Activated CD8-positive, alpha-beta memory T cell treated with anti-CD3 and anti-CD28 coated beads for 1 hour (primary cell): ENCODE data around the gene MXRA8.

ENCODE experiments used
- DNase-seq, 2 donors: peaks; one replicate each; pipeline ENCODE4 v3.0.0-alpha.2; 2020; ENCODE audit warnings: low read depth in 1 of 2; ENCODE audit errors: extremely low read depth in 1 of 2

MXRA8 gene

DNA sequence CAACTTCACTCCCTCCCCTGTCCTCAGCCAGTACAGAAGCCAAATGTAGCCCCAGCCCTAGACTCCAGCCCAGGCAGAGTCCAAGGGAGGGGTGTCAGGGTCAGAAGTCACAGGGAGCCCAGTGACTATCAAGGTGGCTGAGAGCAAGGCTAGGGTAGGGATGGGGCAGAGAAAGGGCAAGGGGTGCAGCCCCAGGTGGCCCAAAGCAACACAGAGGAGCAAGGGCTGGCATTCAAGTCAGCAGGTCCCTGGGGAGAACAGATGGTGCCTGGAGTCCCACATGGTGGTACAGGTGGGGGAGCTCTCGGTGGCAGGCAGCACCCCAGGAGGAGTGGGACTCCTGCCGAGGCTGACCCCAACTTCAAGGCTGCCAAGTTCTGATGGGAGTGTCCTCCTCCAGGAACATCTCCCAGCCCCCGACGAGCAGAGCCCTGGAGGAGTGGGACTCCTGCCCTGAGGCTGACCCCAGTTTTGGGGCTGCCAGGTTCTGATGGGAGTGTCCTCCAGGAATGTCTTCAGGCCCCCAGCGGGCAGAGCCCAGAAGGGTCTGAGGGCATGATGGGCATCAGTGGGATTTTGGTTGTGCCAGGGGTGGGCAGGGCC is 5.5 kb downstream of the MXRA8 start:
- no peak for DNase-seq

DNA sequence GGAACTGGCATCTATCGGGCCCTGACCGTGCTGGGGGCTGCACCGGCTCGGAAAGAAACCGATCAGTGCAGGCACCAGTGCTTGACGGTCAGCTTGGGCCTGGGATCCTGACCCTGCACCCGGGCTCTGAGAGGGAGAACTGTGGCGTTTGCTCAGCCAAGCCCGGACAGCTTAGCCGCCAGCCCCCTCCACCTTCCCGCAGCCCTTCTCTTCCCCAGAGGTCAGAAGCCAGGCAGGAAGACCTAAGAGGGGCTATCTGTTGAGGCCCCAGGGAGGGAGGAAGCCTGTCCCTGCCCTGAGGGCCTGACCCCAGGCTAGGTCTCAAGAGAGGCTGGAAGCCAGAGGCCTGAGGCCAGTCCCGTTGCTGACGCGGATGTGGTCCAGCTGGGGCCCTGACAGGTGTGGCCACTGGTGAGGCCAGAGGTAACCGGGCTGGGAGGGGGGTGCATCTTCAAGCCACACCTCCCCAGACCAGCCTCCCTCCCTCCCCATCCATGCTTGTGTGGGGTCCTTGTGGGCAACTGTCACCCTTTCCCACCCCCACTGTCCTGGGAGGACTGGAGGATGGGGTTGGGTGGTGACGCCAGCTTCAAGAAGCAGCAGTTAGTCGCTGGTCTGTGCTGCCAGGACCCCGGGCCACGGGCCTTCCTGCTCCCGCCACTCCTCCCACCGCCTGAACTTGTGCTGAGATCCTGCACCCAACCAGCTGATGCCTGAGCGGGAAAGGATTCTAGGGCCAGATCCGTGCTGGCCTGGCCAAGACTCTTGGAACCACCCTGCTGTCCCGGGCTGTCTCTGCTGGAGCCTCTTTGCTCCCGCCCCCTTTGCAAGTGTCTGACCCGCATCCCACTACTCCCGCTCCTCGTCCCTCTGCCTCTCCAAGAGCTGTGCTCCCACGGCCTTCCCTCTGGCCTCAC is 6.6 kb downstream of the MXRA8 start:
- no peak for DNase-seq

DNA sequence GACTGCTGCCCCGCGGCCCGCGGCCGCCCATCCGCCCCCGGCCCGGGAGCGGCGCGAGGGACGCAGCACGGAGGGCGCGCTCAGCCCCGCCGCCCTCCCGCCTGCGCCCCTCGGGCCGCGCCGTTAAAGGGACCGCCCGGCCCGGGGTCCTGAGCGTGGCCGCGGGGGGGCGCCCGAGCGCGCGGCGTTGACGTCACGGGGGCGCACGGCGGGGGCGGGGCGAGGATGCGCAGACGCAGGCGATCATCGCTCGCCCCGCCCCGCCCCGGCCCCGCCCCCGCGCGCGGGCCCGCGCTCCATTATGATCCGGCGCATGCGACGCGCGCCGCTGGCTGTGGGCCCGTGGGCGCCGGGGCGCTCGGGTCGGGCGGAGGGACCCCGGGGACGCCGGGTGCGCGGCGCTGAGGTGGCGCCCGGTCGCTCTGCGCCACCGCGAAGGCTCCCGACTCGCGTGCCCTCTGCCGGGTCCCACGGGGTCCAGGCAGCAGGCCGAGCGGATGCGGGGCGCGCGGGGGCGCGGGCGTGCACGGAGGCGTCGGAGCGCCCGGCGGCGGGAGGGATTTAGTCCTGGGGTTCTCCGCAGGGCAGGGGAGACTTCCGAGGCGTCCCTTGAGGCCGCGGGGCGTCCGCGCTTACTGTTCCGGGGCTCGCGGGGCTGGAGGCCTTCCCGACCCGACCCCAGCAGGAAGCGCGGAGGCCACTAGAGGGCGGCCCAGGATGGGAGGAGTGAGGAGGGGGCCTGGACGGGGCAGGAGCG is 8.9 kb downstream of the MXRA8 start, which contains the start of gene DVL1:
TSS of gene DVL1 (minus strand) at position 163 of the 757 bp plus-strand sequence. CDS start 353 bp downstream, outside the sequence.
- DNase-seq = peak in 1 of 2 donors; percentile 64

DNA sequence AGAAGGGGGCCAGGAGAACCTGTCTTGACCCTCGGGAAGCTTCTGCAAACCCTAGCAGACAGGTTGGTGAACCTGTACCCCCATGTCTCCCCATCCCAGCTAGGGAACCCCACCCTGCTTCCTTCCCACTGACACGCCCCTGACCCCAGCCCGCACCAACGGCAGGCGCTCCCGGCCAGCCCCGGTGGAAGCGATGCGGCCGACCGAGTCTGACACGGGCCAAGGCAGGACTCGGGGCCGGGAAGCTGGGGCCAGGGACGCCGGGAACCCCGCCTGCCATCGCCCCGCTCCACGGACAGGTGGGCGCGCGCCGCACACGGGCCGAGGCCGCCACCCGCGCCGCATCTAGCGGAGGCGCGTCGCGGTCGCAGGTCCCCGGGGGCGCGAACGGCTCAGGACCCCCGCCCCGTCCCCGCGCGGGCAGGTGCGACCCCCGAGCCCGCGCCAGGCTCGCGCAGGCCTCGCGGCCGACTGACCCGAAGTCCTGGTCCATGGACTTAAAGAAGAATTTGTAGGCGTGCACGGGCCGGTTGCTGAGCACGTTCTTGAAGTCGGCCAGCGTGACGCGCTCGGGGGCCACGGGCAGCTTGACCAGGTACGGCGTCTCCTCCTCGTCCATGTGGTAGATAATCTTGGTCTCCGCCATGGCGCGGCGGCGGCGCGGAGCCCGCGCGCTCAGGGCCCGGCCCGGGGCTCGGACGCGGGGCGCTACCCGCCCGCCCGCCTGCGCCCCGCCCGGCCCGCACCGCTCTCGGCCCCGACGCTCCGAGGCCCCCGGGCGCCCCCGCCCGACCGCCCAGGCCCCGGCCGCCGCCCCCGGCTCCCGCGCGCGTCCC is 9.7 kb downstream of the MXRA8 start:
- DNase-seq = no peak

DNA sequence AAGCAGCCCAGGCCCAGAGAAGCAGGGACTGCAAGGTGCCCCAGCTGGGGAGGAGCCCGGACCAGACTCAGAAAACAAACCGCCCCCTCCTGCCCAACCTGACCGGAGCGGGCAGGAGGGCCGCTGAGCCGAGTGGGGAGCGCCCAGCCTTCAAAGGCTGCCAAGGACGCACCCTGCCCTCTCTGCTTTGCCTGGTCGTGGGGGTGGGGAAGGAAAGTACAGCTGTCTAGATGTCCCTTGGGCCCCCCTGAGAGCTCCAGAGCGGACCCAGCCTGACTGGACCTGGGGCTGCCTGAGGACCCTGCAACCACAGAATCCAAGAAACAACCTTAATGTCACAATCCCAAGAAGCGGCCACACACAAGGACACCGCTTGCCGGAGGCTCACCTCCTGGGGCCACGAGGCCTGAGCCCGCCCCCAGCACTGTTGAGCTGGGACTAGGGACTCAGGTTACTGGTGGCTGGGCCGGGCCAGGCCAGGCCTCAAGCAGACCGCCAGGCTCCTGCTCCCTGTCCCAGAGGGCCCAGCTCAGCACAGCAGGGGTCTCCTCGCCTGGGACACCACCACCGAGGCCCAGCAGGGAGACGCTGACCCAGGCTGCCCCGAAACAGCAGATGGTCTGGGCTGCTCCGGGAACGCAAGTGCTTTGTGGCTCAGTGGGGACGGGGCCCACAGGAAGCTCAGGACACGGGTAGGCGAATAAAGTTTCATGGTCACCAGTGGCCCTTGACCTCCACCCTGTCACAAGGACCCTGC is 10.5 kb downstream of the MXRA8 start:
- no peak for DNase-seq

DNA sequence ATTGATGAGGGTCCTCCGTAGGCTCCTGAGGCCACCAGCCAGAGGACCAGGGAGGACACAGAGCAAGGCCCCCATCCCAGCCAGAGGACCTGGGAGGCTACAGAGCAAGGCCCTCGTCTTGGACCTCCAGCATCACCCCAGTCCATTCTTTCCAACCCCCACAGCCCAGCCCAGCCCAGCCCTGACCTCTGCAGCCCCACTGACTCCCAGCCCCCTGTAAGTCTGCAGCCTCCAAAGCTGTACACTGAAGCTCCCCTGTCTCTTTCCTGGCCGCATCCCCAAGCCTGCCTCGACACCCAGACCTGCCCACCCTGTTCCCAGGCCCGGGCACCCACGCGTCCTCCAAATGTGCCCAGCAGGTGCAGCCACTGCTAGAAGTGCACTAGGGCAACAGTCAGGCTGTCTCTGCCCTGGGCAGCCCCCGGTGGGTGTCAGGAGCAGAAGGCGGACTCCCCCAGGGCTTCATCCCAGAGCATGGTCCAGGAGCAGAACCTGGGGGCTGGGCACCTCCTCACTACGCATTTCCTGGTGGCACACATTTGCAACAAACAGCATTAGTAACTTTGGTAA is 11.2 kb downstream of the MXRA8 start:
- DNase-seq = no peak

DNA sequence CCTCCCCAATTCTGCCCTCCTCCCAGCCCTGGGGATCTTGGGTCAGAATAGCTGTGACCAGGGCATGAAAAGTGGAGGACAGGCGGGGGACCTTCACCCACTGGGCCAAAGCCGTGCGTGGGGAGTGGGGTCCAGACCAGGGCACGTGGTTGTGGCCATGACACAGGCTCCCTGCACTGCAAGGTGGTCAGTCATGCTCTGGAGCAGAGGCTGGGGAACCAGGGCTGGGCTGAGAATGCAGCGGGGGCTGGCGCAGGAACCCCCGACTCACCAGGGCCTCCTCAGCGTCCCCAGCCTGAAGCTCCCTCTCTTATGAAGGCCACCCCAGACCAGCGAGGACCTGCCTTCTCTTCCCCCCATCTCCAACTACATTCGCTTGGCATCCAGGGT is 11.9 kb downstream of the MXRA8 start:
- DNase-seq = no peak

DNA sequence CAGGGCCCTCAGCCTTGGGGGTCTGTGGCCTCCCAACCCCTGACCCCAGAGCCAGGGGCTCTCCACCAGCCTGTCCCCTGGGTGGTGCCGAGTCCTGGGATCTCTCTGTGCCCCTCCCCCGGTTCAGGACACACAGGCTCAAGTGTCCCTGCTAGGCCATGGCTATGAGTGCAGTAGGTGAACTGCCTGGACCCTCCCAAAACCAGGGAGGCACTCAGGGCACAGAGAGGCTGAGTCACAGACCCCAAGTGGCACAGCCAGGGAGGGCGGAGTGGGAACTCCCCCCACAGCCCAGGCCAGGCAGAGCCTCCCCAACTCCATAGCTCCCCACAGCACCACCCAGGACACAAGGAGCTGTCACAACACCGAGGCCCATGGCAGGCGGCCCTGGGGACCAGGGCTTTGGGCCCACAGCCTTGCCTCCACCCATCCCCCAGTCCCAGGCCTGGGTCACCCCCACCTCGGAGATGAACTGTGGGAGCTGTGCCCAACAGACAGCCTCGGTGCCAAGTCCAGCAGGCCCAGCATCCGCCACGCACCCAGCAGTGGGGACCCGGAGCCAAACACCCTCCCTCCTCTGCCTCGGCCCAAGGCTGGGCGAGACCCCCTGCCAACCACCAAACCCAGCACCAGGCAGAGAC is 12.4 kb downstream of the MXRA8 start:
- DNase-seq = no peak

DNA sequence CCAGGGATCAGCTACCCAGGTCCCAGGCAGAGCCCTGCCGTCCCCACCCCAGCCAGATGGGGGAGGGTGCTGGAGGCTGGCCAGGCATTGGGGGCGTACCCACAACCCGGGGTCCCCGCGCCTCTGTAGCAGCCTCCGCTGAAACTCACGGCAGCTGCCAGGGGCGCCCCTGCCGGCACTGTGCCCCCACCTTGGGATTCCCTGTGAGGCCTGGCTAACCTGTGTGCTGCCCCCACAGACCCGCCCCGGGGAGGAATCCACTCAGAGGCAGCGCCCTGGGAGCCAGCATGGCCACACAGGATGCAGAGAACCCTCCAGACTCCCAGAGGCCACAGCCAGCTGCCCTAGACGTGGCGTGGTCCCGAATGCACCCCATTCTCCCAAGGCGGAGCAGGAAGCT is 13.0 kb downstream of the MXRA8 start:
- no peak for DNase-seq

DNA sequence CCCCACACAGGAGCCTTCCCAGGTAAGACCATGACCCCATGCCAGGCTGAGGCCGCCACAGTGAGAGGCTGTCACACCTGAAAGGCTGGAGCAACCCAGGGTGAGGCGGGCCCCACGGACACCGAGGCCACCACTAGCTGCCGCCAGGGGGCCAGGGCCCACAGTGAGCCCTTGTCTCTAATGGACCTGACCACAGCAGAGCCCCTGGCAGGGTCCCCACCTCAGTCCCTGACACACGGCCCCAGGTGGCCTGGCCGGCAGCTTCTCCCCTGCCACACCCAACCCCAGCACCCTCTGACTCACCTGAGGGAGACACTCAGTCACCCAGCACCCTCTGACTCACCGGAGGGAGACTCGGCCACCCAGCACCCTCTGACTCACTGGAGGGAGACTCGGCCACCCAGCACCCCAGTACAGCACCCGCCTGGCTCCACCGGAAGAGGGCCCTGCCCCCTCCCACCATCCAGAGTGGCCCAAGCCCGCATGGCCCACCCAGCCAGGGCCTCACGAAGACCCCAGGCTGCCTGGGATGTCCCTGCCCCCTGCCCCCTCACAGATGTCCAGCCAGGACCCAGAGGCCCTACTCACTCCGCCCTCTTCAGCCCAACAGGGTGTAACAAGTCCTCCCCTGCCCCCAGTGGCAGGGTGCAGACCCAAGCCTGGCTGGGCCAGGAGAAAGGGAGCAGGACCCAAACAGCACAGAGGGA is 13.5 kb downstream of the MXRA8 start:
- no peak for DNase-seq

DNA sequence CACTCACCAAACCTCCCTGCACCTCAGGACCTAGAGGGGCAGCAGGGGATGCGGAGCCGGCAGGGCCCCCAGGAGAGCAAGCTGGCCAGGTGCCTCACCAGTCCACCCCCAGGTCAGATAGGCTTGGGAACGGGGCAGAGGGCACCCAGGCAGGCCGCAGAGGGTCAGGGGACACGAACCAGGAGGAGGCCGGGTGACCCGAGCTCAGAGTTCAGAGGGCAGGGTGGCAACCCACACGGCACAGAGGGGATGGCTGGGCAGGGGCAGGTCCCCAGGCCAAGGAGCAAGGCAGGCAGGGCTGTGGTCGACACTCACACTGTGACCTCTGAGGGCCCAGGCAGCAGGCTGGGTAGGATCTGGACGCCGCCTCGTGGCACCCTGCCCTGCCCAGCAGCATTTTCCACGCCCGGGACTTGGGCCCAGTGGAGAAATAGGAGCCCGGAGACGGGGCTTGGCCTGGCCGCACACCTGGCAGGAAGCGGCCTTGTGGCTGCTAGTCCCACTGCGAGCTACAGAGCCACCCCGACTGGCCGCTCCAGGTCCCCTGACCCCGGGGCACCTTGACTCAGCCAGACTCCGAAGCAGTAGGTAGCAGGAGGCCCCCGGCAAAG is 14.4 kb downstream of the MXRA8 start:
- DNase-seq = no peak

DNA sequence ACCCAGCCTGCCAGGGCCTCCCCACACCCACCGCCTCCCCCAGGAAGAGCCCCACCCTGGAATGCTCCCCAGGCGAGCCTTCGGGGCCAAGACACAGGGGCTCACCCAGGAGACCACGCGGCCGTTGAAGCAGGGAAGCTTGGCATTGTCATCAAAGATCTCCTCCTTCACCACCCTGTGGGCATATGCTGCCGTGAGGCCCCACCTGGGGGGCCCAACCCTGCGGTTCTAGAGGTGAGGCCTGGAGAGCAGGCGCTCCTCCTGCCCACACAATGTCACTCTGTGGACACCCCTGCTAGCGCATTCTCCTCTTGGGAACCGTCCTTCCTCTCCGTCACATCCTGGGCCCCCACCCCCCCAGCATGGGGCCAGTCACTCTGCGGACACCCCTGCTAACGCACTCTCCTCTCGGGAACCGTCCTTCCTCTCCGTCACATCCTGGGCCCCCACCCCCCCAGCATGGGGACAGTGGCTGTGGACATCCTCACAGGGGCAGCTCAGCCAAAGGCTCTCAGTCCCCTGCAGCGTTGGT is 15.7 kb downstream of the MXRA8 start:
- DNase-seq = no peak

DNA sequence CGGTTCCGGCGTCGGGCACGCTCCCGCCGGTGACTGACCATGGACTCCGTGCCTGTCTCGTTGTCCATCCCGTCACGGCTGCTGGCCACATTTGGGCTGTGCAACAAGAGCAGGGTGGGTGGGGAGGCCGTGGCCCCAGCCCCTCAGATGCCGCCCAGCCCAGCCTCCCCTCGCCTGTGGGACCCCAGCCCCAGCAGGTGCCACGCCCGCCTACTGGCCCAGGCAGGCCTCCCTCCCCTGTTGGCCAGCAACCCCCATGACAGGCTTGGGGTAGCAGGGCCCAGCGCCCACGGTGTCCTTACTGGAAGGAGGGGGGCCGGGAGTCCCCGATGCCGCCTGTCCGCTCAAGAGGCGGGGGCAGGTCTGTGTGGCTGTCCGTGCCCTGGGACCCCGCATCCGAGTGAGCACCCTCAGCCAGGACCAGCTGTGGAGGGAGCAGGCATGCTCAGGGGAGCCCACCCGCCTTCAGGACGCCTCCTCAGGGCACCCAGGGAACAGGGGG is 16.2 kb downstream of the MXRA8 start:
- no peak for DNase-seq

DNA sequence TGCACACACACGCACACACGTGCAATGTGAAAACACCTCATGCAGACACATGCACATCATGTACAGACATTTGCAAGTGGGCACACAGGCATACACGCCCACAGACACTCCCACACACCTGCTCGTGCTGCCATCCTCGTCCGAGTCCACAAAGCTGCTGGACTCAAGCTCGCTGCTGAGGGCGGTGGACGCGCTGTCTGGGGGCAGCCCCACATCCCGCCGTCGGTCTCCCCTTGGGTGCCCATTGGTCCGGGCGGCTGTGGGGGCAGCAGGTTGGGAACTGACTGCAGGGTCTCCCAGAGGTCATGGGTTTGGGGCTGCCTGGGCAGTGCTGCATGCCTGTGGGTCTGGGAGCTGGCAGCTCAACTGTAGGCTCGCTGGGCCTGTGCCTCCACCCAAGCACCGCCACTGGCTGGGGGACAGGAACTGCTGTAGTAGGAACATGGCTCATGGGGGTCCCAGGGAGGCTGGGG is 16.8 kb downstream of the MXRA8 start:
- no peak for DNase-seq

DNA sequence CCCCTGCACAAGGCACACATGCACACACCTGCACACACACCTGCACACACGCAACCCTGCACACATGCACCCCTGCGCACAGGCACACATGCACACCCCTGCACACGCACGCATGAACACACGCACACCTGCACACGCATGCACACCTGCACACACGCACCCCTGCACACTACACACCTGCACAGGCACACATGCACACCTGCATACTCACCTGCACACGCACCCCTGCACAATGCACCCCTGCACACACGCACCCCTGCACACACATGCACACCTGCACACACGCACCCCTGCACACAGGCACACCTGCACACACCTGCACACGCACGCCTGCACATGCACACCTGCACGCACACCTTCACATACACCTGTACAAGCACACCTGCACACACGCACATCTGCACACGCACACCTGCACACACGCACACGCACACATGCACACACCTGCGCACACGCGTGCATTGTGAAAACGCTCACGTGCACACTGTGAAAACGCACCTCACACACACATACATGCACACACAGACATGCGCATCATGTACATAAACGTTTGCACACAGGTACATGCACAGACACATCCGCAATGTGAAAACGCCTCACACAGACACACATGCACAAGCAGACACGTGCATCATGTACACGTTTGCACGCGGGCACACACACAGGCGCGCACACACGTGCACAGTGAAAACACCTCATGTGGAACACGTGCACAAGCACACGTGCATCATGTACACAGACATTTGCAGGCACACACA is 17.4 kb downstream of the MXRA8 start:
- no peak for DNase-seq

DNA sequence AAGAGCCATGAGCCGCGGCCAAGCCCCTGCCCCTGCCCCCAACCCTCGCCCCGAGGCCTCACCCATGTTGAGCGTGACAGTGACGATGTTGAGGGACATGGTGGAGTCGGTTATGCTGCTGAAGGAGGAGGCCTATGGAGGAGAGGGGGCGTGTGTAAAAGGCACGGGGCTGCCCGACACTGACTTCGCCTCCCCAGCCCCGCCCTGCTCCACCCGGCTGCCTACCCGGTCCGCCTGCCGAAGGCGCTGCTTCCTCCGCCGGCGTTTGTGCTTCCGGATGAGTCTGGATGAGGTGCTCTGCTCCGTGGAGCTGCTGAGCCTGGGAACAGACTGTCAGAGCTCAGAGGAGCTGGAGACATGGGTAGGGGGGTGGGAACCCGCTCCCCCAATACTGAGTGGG is 18.2 kb downstream of the MXRA8 start:
- no peak for DNase-seq

DNA sequence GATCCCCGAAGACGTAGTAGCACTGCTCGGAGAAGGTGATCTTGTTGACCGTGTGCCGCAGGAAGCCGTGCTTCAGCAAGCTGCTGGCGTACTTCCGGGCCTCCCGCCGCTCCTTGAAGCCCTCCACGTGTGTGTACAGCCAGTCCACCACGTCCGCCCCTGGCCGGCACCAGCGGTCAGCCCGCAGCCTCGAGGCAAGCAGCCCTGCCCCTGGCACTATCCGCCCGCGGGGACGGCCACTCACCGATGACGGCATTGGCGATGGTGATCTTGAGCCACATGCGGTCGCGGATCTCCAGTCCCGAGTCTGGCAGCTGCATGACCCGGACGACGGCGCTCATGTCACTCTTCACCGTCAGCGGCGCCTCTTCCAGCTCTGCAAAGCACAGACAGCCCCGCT is 20.1 kb downstream of the MXRA8 start:
- DNase-seq = no peak
